HCT116 (cell line): ENCODE measurements around the gene TCEAL4. TPM values are rescaled to one million over a fixed set of nuclear protein-coding genes. Genes with fewer than 3 reads are reported as not detected.

ENCODE experiments used
- ATAC-seq: fragments of 200-7000 bp; cut with Tn5 transposase; 2 replicates; pipeline ENCODE4 v1.9.1; 2020; ENCODE audit warnings: mild to moderate bottlenecking, moderate library complexity
- BruUV-seq: library from RNA; stranded (reverse); fragments of 400-500 nt; replicated peaks from 2 replicates; lab custom pipeline; 2021; lab: Mats Ljungman, UMichigan
- CTCF ChIA-PET: fragments of 300-600 bp; sonication (Branson Sonifier 250); formaldehyde crosslinking; loops from one replicate; lab custom pipeline; 2021; ENCODE audit warnings: antibody characterized with exemption; lab: Charles Lee
- POLR2A ChIA-PET: fragments of 300-600, 350-600 bp; sonication (Branson Sonifier 250); formaldehyde crosslinking; loops from one replicate; lab custom pipeline; 2021; ENCODE audit warnings: antibody characterized with exemption; lab: Charles Lee
- RAD21 ChIA-PET, 2 experiments: fragments of 300-600 bp; sonication (Branson Sonifier 250); formaldehyde crosslinking; loops; one replicate each; lab custom pipeline; 2023; ENCODE audit warnings: low total read pairs in 2 of 2; ENCODE audit not compliant: uncharacterized antibody in 2 of 2, unreplicated experiment in 2 of 2, low non-redundant PET in 1 of 2; lab: Charles Lee
- DNase-seq: peaks from one replicate; pipeline ENCODE4 v3.0.0-alpha.2; 2010; ENCODE audit warnings: low read depth, low spot score
- H2AFZ ChIP-seq: fragments of 200-600 bp; shearing (Covaris generic), sonication (generic); 2 replicates; pipeline ENCODE4 v1.6.1; 2017; ENCODE audit warnings: low read depth, mixed run types, mixed read lengths, antibody characterized with exemption, low read length; ENCODE audit not compliant: poor library complexity, severe bottlenecking
- H3K27ac ChIP-seq: 2 replicates; pipeline ENCODE4 v1.5.1; 2012; ENCODE audit warnings: low read depth, low read length
- H3K27me3 ChIP-seq: fragments of 200-600 bp; sonication (generic); 2 replicates; pipeline ENCODE4 v1.6.1; 2016; ENCODE audit warnings: mixed run types, low read length, mixed read lengths; ENCODE audit not compliant: insufficient read depth
- H3K36me3 ChIP-seq, 2 experiments: fragments of 200-500 bp in 1 of 2; fragments of 200-600 bp in 1 of 2; sonication (Bioruptor generic) in 1 of 2; sonication (generic) in 1 of 2; 2 replicates each; pipeline versions ENCODE4 v1.5.1 to v1.6.1; 2014 to 2016; ENCODE audit warnings: low read length in 2 of 2, inconsistent platforms in 1 of 2, mixed read lengths in 1 of 2, mixed run types in 1 of 2; ENCODE audit not compliant: insufficient read depth in 2 of 2, control insufficient read depth in 1 of 2
- H3K4me1 ChIP-seq, 2 experiments: fragments of 200-600 bp in 1 of 2; sonication (generic) in 1 of 2; 2 replicates each; pipeline versions ENCODE4 v1.5.1 to v1.6.1; 2012 to 2017; ENCODE audit warnings: low read length in 2 of 2, inconsistent platforms in 1 of 2, mild to moderate bottlenecking in 1 of 2, mixed read lengths in 1 of 2, mixed run types in 1 of 2, moderate library complexity in 1 of 2; ENCODE audit not compliant: insufficient read depth in 2 of 2, control insufficient read depth in 1 of 2
- H3K4me2 ChIP-seq: fragments of 200-600 bp; sonication (generic); 2 replicates; pipeline ENCODE4 v1.6.1; 2017; ENCODE audit warnings: mixed run types, low read length, mixed read lengths
- H3K4me3 ChIP-seq, 2 experiments: fragments of 200-600 bp in 1 of 2; sonication (generic) in 1 of 2; replicated peaks in 1 of 2; 2 replicates each; pipeline ENCODE4 v1.5.1; 2011 to 2016; ENCODE audit warnings: low read length in 2 of 2, control low read depth in 1 of 2, low read depth in 1 of 2, mild to moderate bottlenecking in 1 of 2, mixed read lengths in 1 of 2, mixed run types in 1 of 2
- H3K79me2 ChIP-seq: fragments of 200-600 bp; sonication (generic); 2 replicates; pipeline ENCODE4 v1.6.1; 2017; ENCODE audit warnings: mild to moderate bottlenecking, mixed run types, low read length, moderate library complexity, mixed read lengths; ENCODE audit not compliant: insufficient read depth
- H3K9ac ChIP-seq: fragments of 200-600 bp; sonication (generic); 2 replicates; pipeline ENCODE4 v1.6.1; 2016; ENCODE audit warnings: low read length, mixed read lengths
- H3K9me2 ChIP-seq: fragments of 200-600 bp; sonication (generic), shearing (Covaris generic); 2 replicates; pipeline ENCODE4 v1.6.1; 2017; ENCODE audit warnings: mixed run types, mild to moderate bottlenecking, moderate library complexity; ENCODE audit not compliant: insufficient read depth
- H3K9me3 ChIP-seq, 2 experiments: fragments of 200-500 bp in 1 of 2; fragments of 200-600 bp in 1 of 2; sonication (Bioruptor generic) in 1 of 2; sonication (generic) in 1 of 2; 2 replicates each; pipeline ENCODE4 v1.6.1; 2014 to 2017; ENCODE audit warnings: low read length in 2 of 2, mixed read lengths in 2 of 2, inconsistent platforms in 1 of 2, low read depth in 1 of 2, mild to moderate bottlenecking in 1 of 2, mixed run types in 1 of 2, moderate library complexity in 1 of 2; ENCODE audit not compliant: control insufficient read depth in 1 of 2, insufficient read depth in 1 of 2
- H4K20me1 ChIP-seq: fragments of 200-600 bp; sonication (generic), shearing (Covaris generic); 2 replicates; pipeline ENCODE4 v1.6.1; 2017; ENCODE audit warnings: mixed run types, mild to moderate bottlenecking, moderate library complexity; ENCODE audit not compliant: insufficient read depth
- EGR1 ChIP-seq: IDR thresholded peaks from 2 replicates; pipeline ENCODE4 v1.6.1; 2012; ENCODE audit warnings: low read depth
- EZH2phosphoT487 ChIP-seq: fragments of 200-600 bp; IDR thresholded peaks from 2 replicates; pipeline ENCODE4 v1.6.1; 2018; ENCODE audit warnings: antibody characterized with exemption, borderline replicate concordance
- FOSL1 ChIP-seq: IDR thresholded peaks from 2 replicates; pipeline ENCODE4 v1.6.1; 2012; ENCODE audit warnings: low read depth
- SP1 ChIP-seq: IDR thresholded peaks from 2 replicates; pipeline ENCODE4 v1.6.1; 2012; ENCODE audit warnings: low read depth
- TCF7L2 ChIP-seq: IDR thresholded peaks from 2 replicates; pipeline ENCODE4 v1.7.0; 2011; ENCODE audit warnings: borderline replicate concordance, inconsistent platforms; ENCODE audit not compliant: insufficient read depth, insufficient read length; ENCODE audit errors: extremely low read depth
- YY1 ChIP-seq: IDR thresholded peaks from 2 replicates; pipeline ENCODE4 v1.6.1; 2011; ENCODE audit warnings: low read length, low read depth, moderate library complexity, mild to moderate bottlenecking; ENCODE audit not compliant: insufficient replicate concordance; ENCODE audit errors: extremely low read depth
- intact Hi-C: fragments of 100-400 bp; cut with micrococcal nuclease; formaldehyde crosslinking; loops from 2 replicates; pipeline ENCODE4 v1.10.0; 2022
- total RNA-seq: library from RNA; stranded (reverse); gene quantifications from one replicate; pipeline ENCODE4 v1.2.1, GENCODE V29; 2021; ENCODE audit not compliant: unreplicated experiment
- TF ChIP-seq, protein P1 (sequence below): IDR thresholded peaks from 2 replicates; pipeline ENCODE4 v1.6.1; 2011; ENCODE audit warnings: mild to moderate bottlenecking, low read length, moderate library complexity; ENCODE audit not compliant: insufficient replicate concordance; ENCODE audit errors: extremely low read depth
- TF ChIP-seq, protein P2 (sequence below), 3 experiments: fragments of 200-600 bp in 1 of 3; sonication (generic) in 1 of 3; IDR thresholded peaks in 2 of 3; conservative IDR thresholded peaks in 1 of 3; 2 replicates each; pipeline ENCODE4 v1.5.1; 2012 to 2017; ENCODE audit warnings: low read depth in 2 of 3, low read length in 2 of 3, antibody characterized with exemption in 1 of 3, borderline replicate concordance in 1 of 3, control low read depth in 1 of 3, mild to moderate bottlenecking in 1 of 3, mixed read lengths in 1 of 3, mixed run types in 1 of 3, moderate library complexity in 1 of 3; ENCODE audit not compliant: insufficient read depth in 1 of 3
- TF ChIP-seq, protein P3 (sequence below): IDR thresholded peaks from 2 replicates; pipeline ENCODE4 v1.6.1; 2012; ENCODE audit warnings: low read depth

The TCEAL4 gene
- total RNA-seq, 1 experiment from 2014 or later = 23.5 TPM

DNA sequence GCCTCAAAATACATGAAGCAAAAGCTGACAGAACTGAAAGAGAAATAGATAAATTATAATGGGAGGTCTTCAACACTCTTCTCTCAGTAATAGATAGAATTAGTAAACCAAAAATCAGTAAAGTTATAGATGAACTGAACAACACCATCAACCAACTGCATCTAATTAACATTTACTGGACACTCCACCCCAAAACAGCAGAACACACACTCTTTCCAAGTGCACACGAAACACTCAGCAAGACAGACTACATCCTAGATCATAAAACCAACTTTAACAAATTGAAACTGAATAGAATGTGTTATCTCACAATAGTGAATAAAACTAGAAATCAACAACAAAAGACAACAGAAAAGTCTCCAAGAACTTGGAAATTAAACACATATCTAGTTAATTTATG is 25.1 kb upstream of the TCEAL4 start (continued):
- TF ChIP-seq, protein P1, sequence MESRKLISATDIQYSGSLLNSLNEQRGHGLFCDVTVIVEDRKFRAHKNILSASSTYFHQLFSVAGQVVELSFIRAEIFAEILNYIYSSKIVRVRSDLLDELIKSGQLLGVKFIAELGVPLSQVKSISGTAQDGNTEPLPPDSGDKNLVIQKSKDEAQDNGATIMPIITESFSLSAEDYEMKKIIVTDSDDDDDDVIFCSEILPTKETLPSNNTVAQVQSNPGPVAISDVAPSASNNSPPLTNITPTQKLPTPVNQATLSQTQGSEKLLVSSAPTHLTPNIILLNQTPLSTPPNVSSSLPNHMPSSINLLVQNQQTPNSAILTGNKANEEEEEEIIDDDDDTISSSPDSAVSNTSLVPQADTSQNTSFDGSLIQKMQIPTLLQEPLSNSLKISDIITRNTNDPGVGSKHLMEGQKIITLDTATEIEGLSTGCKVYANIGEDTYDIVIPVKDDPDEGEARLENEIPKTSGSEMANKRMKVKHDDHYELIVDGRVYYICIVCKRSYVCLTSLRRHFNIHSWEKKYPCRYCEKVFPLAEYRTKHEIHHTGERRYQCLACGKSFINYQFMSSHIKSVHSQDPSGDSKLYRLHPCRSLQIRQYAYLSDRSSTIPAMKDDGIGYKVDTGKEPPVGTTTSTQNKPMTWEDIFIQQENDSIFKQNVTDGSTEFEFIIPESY = no peak
- no peak for TF ChIP-seq FOSL1

DNA sequence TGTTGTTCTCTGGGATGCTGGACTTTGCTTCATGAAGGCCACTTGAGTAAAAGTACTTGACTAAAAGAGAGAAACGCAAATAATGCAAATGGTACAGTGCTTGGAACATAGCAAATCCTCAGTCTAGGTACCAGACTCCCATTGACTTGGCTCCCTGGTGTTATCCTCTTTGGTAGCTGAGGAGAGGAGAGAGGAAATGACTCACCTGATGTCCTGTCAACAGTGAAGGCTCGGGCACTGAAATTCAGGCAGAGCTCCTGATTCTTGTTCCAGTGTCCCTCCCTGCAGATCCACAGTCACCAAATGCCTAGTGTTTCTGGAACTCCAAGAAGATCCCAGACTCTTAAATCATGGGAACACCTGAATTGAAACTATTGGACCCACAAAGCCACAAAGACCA is 22.5 kb upstream of the TCEAL4 start:
- ChIA-PET RAD21 (no interaction called here), POLR2A (no interaction called here)
- Histone ChIP-seq H3K9me2 (no peaks in the 10 kb centered on the region), H3K27ac (no peak overlapping the region)
- TF ChIP-seq, protein P2, sequence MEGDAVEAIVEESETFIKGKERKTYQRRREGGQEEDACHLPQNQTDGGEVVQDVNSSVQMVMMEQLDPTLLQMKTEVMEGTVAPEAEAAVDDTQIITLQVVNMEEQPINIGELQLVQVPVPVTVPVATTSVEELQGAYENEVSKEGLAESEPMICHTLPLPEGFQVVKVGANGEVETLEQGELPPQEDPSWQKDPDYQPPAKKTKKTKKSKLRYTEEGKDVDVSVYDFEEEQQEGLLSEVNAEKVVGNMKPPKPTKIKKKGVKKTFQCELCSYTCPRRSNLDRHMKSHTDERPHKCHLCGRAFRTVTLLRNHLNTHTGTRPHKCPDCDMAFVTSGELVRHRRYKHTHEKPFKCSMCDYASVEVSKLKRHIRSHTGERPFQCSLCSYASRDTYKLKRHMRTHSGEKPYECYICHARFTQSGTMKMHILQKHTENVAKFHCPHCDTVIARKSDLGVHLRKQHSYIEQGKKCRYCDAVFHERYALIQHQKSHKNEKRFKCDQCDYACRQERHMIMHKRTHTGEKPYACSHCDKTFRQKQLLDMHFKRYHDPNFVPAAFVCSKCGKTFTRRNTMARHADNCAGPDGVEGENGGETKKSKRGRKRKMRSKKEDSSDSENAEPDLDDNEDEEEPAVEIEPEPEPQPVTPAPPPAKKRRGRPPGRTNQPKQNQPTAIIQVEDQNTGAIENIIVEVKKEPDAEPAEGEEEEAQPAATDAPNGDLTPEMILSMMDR (IDR thresholded peaks at IDR 0.05 in 2 of 3, conservative IDR thresholded peaks at IDR 0.05 in 1 of 3; ENCODE audit: borderline replicate concordance in 1 of 3, insufficient read depth in 1 of 3, low read depth in 2 of 3, low read length in 2 of 3) = no peak
- TF ChIP-seq SP1 (no peak), EZH2phosphoT487 (no peak), YY1 (no peak), EGR1 (no peak), TCF7L2 (no peak)
- TF ChIP-seq, protein P3, sequence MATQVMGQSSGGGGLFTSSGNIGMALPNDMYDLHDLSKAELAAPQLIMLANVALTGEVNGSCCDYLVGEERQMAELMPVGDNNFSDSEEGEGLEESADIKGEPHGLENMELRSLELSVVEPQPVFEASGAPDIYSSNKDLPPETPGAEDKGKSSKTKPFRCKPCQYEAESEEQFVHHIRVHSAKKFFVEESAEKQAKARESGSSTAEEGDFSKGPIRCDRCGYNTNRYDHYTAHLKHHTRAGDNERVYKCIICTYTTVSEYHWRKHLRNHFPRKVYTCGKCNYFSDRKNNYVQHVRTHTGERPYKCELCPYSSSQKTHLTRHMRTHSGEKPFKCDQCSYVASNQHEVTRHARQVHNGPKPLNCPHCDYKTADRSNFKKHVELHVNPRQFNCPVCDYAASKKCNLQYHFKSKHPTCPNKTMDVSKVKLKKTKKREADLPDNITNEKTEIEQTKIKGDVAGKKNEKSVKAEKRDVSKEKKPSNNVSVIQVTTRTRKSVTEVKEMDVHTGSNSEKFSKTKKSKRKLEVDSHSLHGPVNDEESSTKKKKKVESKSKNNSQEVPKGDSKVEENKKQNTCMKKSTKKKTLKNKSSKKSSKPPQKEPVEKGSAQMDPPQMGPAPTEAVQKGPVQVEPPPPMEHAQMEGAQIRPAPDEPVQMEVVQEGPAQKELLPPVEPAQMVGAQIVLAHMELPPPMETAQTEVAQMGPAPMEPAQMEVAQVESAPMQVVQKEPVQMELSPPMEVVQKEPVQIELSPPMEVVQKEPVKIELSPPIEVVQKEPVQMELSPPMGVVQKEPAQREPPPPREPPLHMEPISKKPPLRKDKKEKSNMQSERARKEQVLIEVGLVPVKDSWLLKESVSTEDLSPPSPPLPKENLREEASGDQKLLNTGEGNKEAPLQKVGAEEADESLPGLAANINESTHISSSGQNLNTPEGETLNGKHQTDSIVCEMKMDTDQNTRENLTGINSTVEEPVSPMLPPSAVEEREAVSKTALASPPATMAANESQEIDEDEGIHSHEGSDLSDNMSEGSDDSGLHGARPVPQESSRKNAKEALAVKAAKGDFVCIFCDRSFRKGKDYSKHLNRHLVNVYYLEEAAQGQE = no peak
- TF ChIP-seq, all 23 proteins: peak for 0
- no peak for DNase-seq
- Histone ChIP-seq H3K27me3 (no peaks in the 10 kb centered on the region), H3K36me3 (no peaks in the 10 kb centered on the region), H3K9ac (no peak overlapping the region), H3K4me3 (no peak overlapping the region), H3K9me3 (no peaks in the 10 kb centered on the region), H3K79me2 (no peaks in the 10 kb centered on the region), H3K4me1 (peaks cover 0 to 10% of the 10 kb centered on the region in 2 experiments; a peak in 2 of 4 replicates), H3K4me2 (peak overlapping the region; percentile 30; the same call in 1 of the 2 replicates), H2AFZ (no peak overlapping the region), H4K20me1 (no peaks in the 10 kb centered on the region)
- CTCF ChIA-PET = no interaction called here
- no TSS peak for BruUV-seq
- intact Hi-C loops = no loop called here
- no peak; the same call in 1 of the 2 replicates for ATAC-seq
